ENCODE data around the gene RERE. TPM values are rescaled to one million over a fixed set of nuclear protein-coding genes. Genes with fewer than 3 reads are reported as not detected.

Gene RERE
- polyA plus RNA-seq, 4 donors: 142 to 184 (median 145) TPM

GRCh38 chr1:8651236-8651890, 166.1 kb downstream of the RERE start:
- no peak for DNase-seq (ENCODE audit: low read depth in 4 of 4, low spot score in 3 of 4)

GRCh38 chr1:8649875-8650274, 167.6 kb downstream of the RERE start:
- no peak for DNase-seq (ENCODE audit: low read depth in 4 of 4, low spot score in 3 of 4)

- no peak for DNase-seq (ENCODE audit: low read depth in 4 of 4, low spot score in 3 of 4)
These were observed 168.4 kb downstream of the RERE start for GRCh38 chr1:8649027-8649426.

GRCh38 chr1:8646996-8647395, 170.4 kb downstream of the RERE start:
- DNase-seq (ENCODE audit: low read depth in 4 of 4, low spot score in 3 of 4): no peak

GRCh38 chr1:8646189-8646588, 171.3 kb downstream of the RERE start:
- DNase-seq (ENCODE audit: low read depth in 4 of 4, low spot score in 3 of 4): no peak

GRCh38 chr1:8643542-8644536, 173.6 kb downstream of the RERE start:
- DNase-seq (ENCODE audit: low read depth in 4 of 4, low spot score in 3 of 4): no peak

GRCh38 chr1:8642114-8642513, 175.3 kb downstream of the RERE start:
- no peak for DNase-seq (ENCODE audit: low read depth in 4 of 4, low spot score in 3 of 4)

- no peak for DNase-seq (ENCODE audit: low read depth in 4 of 4, low spot score in 3 of 4)
These were observed 176.0 kb downstream of the RERE start for GRCh38 chr1:8641377-8641997.

GRCh38 chr1:8640950-8641349, 176.5 kb downstream of the RERE start:
- no peak for DNase-seq (ENCODE audit: low read depth in 4 of 4, low spot score in 3 of 4)

- DNase-seq (ENCODE audit: low read depth in 4 of 4, low spot score in 3 of 4): no peak
These were observed 178.3 kb downstream of the RERE start for GRCh38 chr1:8639148-8639547.

GRCh38 chr1:8633741-8634501, 183.5 kb downstream of the RERE start:
- DNase-seq (ENCODE audit: low read depth in 4 of 4, low spot score in 3 of 4): no peak

GRCh38 chr1:8632102-8632501, 185.3 kb downstream of the RERE start:
- DNase-seq (ENCODE audit: low read depth in 4 of 4, low spot score in 3 of 4): no peak

- no peak for DNase-seq (ENCODE audit: low read depth in 4 of 4, low spot score in 3 of 4)
These were observed 186.3 kb downstream of the RERE start for GRCh38 chr1:8631163-8631562.

GRCh38 chr1:8629241-8630091, 188.0 kb downstream of the RERE start:
- no peak for DNase-seq (ENCODE audit: low read depth in 4 of 4, low spot score in 3 of 4)

GRCh38 chr1:8628606-8629005, 188.8 kb downstream of the RERE start:
- no peak for DNase-seq (ENCODE audit: low read depth in 4 of 4, low spot score in 3 of 4)

GRCh38 chr1:8627728-8628127, 189.7 kb downstream of the RERE start:
- no peak for DNase-seq (ENCODE audit: low read depth in 4 of 4, low spot score in 3 of 4)

GRCh38 chr1:8625981-8626898, 191.2 kb downstream of the RERE start:
- no peak for DNase-seq (ENCODE audit: low read depth in 4 of 4, low spot score in 3 of 4)

GRCh38 chr1:8625491-8625890, 191.9 kb downstream of the RERE start:
- no peak for DNase-seq (ENCODE audit: low read depth in 4 of 4, low spot score in 3 of 4)
